Liver (tissue), 9 donors: Measurements from ENCODE around the gene PDZD8. TPM values are rescaled to one million over a fixed set of nuclear protein-coding genes. Genes with fewer than 3 reads are reported as not detected.

Experiments used
- DNase-seq: peaks from one replicate; pipeline ENCODE4 v3.0.0-alpha.2; 2017; ENCODE audit warnings: low spot score
- H3K27ac ChIP-seq, 2 donors: one replicate each; pipeline ENCODE4 v1.7.0; 2013; ENCODE audit warnings: inconsistent platforms in 2 of 2, low read length in 2 of 2, control low read depth in 1 of 2, low read depth in 1 of 2, mild to moderate bottlenecking in 1 of 2
- H3K27me3 ChIP-seq, 4 donors: one replicate each; pipeline versions ENCODE4 v1.6.1 to v1.7.0; 2013; ENCODE audit warnings: low read length in 3 of 4, inconsistent platforms in 1 of 4, mild to moderate bottlenecking in 1 of 4, moderate library complexity in 1 of 4; ENCODE audit not compliant: control insufficient read depth in 4 of 4, insufficient read depth in 4 of 4
- H3K36me3 ChIP-seq, 4 donors: one replicate each; pipeline versions ENCODE4 v1.6.1 to v1.7.0; 2013; ENCODE audit warnings: low read length in 3 of 4, mild to moderate bottlenecking in 3 of 4, low read depth in 1 of 4, moderate library complexity in 1 of 4; ENCODE audit not compliant: control insufficient read depth in 4 of 4, insufficient read depth in 3 of 4
- H3K4me1 ChIP-seq, 4 donors: one replicate each; pipeline versions ENCODE4 v1.6.1 to v1.7.0; 2013; ENCODE audit warnings: low read length in 3 of 4, mild to moderate bottlenecking in 3 of 4, moderate library complexity in 1 of 4; ENCODE audit not compliant: control insufficient read depth in 4 of 4, insufficient read depth in 4 of 4
- H3K4me3 ChIP-seq, 3 donors: one replicate each; pipeline versions ENCODE4 v1.6.1 to v1.7.0; 2013; ENCODE audit warnings: low read length in 3 of 3, control low read depth in 1 of 3, low read depth in 1 of 3, mild to moderate bottlenecking in 1 of 3
- H3K9ac ChIP-seq, 2 donors: one replicate each; pipeline ENCODE4 v1.7.0; 2013; ENCODE audit warnings: low read length in 2 of 2, mild to moderate bottlenecking in 2 of 2, moderate library complexity in 2 of 2, control low read depth in 1 of 2, low read depth in 1 of 2
- H3K9me3 ChIP-seq, 4 donors: one replicate each; pipeline versions ENCODE4 v1.6.1 to v1.7.0; 2013; ENCODE audit warnings: low read length in 3 of 4; ENCODE audit not compliant: control insufficient read depth in 4 of 4
- EGR1 ChIP-seq, 2 donors: IDR thresholded peaks; 2 replicates each; pipeline ENCODE4 v1.6.1; 2016 to 2018; ENCODE audit warnings: antibody characterized with exemption in 2 of 2, low read depth in 2 of 2
- FOXA1 ChIP-seq: IDR thresholded peaks from 2 replicates; pipeline ENCODE4 v1.6.1; 2016; ENCODE audit warnings: antibody characterized with exemption
- FOXA2 ChIP-seq: IDR thresholded peaks from 2 replicates; pipeline ENCODE4 v1.6.1; 2016; ENCODE audit warnings: antibody characterized with exemption
- GABPA ChIP-seq, 2 donors: IDR thresholded peaks in 1 of 2; conservative IDR thresholded peaks in 1 of 2; 2 replicates each; pipeline ENCODE4 v1.6.1; 2016; ENCODE audit warnings: antibody characterized with exemption in 2 of 2, mild to moderate bottlenecking in 1 of 2, moderate library complexity in 1 of 2
- HNF4A ChIP-seq, 2 donors: conservative IDR thresholded peaks; 2 replicates each; pipeline ENCODE4 v1.6.1; 2016; ENCODE audit warnings: antibody characterized with exemption in 2 of 2, mild to moderate bottlenecking in 2 of 2
- HNF4G ChIP-seq: IDR thresholded peaks from 2 replicates; pipeline ENCODE4 v1.6.1; 2016; ENCODE audit warnings: antibody characterized with exemption
- JUND ChIP-seq, 2 donors: IDR thresholded peaks; 2 replicates each; pipeline ENCODE4 v1.6.1; 2016; ENCODE audit warnings: antibody characterized with exemption in 2 of 2
- NR2F2 ChIP-seq: IDR thresholded peaks from 2 replicates; pipeline ENCODE4 v1.6.1; 2016; ENCODE audit warnings: antibody characterized with exemption
- RAD21 ChIP-seq, 2 donors: IDR thresholded peaks; 2 replicates each; pipeline ENCODE4 v1.6.1; 2016; ENCODE audit warnings: antibody characterized with exemption in 2 of 2, mild to moderate bottlenecking in 2 of 2
- RXRA ChIP-seq, 2 donors: IDR thresholded peaks; 2 replicates each; pipeline ENCODE4 v1.6.1; 2017 to 2018; ENCODE audit warnings: antibody characterized with exemption in 2 of 2, mild to moderate bottlenecking in 1 of 2
- SP1 ChIP-seq: IDR thresholded peaks from 2 replicates; pipeline ENCODE4 v1.6.1; 2018; ENCODE audit warnings: antibody characterized with exemption, mild to moderate bottlenecking
- TAF1 ChIP-seq: conservative IDR thresholded peaks from 2 replicates; pipeline ENCODE4 v1.6.1; 2016; ENCODE audit warnings: antibody characterized with exemption, mild to moderate bottlenecking
- WGBS: extraction: QIAGEN DNeasy Blood & Tissue Kit; methylation state at CpG from one replicate; pipeline ENCODE4 v1.1.7; 2013; 5-methylcytosine and 5-hydroxymethylcytosine counted together
- polyA plus RNA-seq, 2 donors: library from polyadenylated mRNA; stranded (reverse) in 1 of 2; unstranded in 1 of 2; fragments of 200-250 nt in 1 of 2; fragments of >200 nt in 1 of 2; fragmentation: Nextera tagmentation in 1 of 2; extraction: Ambion mirVana in 1 of 2; gene quantifications; one replicate each; pipeline versions ENCODE4 v1.2.1 to v1.2.3, GENCODE V29; 2013 to 2015
- total RNA-seq, 2 donors: library from RNA; depleted of rRNA; stranded (reverse); fragments of >200 nt; gene quantifications; one replicate each; pipeline ENCODE4 v1.2.3, GENCODE V29; 2014
- TF ChIP-seq, protein P1 (sequence below): fragments of 150-350 bp; IDR thresholded peaks from 2 replicates; pipeline ENCODE4 v1.5.1; 2017; ENCODE audit warnings: improper control_type of control experiment, low read depth, low read length; ENCODE audit not compliant: missing input control
- TF ChIP-seq, protein P2 (sequence below): IDR thresholded peaks from 2 replicates; pipeline ENCODE4 v1.6.1; 2016; ENCODE audit warnings: antibody characterized with exemption
- TF ChIP-seq, protein P3 (sequence below): IDR thresholded peaks from 2 replicates; pipeline ENCODE4 v1.6.1; 2016; ENCODE audit warnings: antibody characterized with exemption
- TF ChIP-seq, protein P4 (sequence below): IDR thresholded peaks from 2 replicates; pipeline ENCODE4 v1.6.1; 2016; ENCODE audit warnings: antibody characterized with exemption, mild to moderate bottlenecking
- donor health status: healthy.
- donor health status: healthy.
- donor health status: healthy.
- donor health status: healthy.
- donor health status: healthy.

Gene PDZD8
- total and polyA plus RNA-seq, 4 donors, result 9.3 to 38.9 (median 15.1) TPM

DNA sequence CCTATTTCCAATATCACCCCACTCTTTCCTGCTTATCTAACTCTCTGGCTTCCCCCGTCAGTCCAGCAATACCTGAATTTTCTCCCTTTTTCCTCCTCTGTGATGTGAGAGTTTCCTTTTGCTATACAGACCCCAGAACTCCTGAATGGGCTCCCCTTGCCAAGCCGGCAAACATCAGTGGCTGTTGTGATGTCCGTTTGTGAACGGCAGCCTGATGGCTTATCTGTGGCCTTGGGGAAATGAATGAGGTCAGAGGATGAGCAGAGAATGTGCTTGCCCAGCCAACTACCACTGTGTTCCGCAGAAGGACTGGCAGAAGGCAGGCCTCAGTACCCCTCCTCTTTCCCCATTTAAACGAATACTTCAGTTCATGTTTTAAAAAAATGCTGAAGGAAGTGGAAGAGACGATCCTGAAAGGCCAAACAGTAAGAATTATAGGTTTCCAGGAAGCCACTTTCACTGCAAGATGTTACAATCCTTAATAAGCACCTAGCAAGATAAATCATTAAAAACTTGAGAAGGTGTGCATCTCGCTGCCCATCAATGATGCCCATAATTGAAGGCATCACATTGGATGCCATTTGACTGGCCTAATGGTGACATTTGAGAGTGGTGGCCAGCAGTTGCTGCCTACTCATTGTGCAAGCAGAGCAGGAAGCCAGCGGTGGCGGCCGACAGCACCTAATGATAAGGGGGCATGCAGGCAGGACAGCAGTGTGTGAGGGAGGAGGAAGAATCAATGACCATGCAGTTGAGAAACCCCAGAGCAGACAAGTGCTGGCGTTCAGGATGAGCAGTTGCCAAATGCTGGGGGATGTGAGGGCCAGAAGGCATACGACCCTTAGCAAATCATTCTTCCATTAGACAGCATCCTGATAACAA, 102.8 kb downstream of the PDZD8 start:
- TF ChIP-seq HNF4A (conservative IDR thresholded peaks at IDR 0.05) (no peak), HNF4G (no peak), RXRA (IDR thresholded peaks at IDR 0.05) (no peak), GABPA (IDR thresholded peaks at IDR 0.05 in 1 of 2, conservative IDR thresholded peaks at IDR 0.05 in 1 of 2) (no peak), FOXA2 (no peak), RAD21 (IDR thresholded peaks at IDR 0.05) (no peak), JUND (IDR thresholded peaks at IDR 0.05) (no peak), FOXA1 (no peak), EGR1 (IDR thresholded peaks at IDR 0.05; ENCODE audit: low read depth in 2 of 2) (no peak), NR2F2 (no peak), TAF1 (no peak)
- TF ChIP-seq, protein P1, sequence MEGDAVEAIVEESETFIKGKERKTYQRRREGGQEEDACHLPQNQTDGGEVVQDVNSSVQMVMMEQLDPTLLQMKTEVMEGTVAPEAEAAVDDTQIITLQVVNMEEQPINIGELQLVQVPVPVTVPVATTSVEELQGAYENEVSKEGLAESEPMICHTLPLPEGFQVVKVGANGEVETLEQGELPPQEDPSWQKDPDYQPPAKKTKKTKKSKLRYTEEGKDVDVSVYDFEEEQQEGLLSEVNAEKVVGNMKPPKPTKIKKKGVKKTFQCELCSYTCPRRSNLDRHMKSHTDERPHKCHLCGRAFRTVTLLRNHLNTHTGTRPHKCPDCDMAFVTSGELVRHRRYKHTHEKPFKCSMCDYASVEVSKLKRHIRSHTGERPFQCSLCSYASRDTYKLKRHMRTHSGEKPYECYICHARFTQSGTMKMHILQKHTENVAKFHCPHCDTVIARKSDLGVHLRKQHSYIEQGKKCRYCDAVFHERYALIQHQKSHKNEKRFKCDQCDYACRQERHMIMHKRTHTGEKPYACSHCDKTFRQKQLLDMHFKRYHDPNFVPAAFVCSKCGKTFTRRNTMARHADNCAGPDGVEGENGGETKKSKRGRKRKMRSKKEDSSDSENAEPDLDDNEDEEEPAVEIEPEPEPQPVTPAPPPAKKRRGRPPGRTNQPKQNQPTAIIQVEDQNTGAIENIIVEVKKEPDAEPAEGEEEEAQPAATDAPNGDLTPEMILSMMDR, result no peak
- TF ChIP-seq, protein P2, sequence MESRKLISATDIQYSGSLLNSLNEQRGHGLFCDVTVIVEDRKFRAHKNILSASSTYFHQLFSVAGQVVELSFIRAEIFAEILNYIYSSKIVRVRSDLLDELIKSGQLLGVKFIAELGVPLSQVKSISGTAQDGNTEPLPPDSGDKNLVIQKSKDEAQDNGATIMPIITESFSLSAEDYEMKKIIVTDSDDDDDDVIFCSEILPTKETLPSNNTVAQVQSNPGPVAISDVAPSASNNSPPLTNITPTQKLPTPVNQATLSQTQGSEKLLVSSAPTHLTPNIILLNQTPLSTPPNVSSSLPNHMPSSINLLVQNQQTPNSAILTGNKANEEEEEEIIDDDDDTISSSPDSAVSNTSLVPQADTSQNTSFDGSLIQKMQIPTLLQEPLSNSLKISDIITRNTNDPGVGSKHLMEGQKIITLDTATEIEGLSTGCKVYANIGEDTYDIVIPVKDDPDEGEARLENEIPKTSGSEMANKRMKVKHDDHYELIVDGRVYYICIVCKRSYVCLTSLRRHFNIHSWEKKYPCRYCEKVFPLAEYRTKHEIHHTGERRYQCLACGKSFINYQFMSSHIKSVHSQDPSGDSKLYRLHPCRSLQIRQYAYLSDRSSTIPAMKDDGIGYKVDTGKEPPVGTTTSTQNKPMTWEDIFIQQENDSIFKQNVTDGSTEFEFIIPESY, result no peak
- TF ChIP-seq, protein P3, sequence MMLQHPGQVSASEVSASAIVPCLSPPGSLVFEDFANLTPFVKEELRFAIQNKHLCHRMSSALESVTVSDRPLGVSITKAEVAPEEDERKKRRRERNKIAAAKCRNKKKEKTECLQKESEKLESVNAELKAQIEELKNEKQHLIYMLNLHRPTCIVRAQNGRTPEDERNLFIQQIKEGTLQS, result no peak
- no peaks in the 10 kb centered on the region for H3K36me3 ChIP-seq
- no peak overlapping the region for H3K4me3 ChIP-seq
- WGBS, result 61% methylated on average over 13 of the region's 13 CpGs
- H3K4me1 ChIP-seq, result no peaks in the 10 kb centered on the region
- no peaks in the 10 kb centered on the region for H3K27me3 ChIP-seq
- no peak overlapping the region for H3K9ac ChIP-seq
- DNase-seq, result no peak
- H3K9me3 ChIP-seq, result no peaks in the 10 kb centered on the region
- H3K27ac ChIP-seq, result no peak overlapping the region

DNA sequence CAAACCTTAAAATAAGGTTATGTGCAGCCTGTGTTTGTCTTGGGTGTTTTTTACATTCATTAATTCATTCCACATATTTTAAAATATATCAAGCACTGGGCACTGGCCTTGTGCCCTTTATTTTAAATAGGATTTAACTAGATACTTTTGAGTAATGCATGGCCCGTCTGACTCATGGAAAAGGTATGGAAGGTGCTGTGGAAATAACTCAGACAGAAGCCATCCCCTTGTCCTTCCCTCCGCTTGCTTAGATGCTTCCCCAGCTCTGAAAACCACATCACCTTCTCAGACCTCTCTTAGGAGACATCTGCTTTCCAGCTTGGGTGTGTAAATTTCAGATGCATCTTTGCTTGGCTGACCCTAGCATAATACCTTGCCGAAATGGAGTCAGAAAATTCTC, 103.8 kb downstream of the PDZD8 start:
- H3K4me3 ChIP-seq, result no peak overlapping the region
- H3K36me3 ChIP-seq, result no peaks in the 10 kb centered on the region
- H3K4me1 ChIP-seq, result no peaks in the 10 kb centered on the region
- no peaks in the 10 kb centered on the region for H3K27me3 ChIP-seq
- no peak overlapping the region for H3K9ac ChIP-seq
- H3K9me3 ChIP-seq, result no peaks in the 10 kb centered on the region
- DNase-seq, result no peak
- WGBS, result 93% methylated on average over 3 of the region's 3 CpGs
- no peak overlapping the region for H3K27ac ChIP-seq
- TF ChIP-seq HNF4A (conservative IDR thresholded peaks at IDR 0.05) (no peak), EGR1 (IDR thresholded peaks at IDR 0.05; ENCODE audit: low read depth in 2 of 2) (no peak), SP1 (no peak), RAD21 (IDR thresholded peaks at IDR 0.05) (no peak)
- TF ChIP-seq, protein P4, sequence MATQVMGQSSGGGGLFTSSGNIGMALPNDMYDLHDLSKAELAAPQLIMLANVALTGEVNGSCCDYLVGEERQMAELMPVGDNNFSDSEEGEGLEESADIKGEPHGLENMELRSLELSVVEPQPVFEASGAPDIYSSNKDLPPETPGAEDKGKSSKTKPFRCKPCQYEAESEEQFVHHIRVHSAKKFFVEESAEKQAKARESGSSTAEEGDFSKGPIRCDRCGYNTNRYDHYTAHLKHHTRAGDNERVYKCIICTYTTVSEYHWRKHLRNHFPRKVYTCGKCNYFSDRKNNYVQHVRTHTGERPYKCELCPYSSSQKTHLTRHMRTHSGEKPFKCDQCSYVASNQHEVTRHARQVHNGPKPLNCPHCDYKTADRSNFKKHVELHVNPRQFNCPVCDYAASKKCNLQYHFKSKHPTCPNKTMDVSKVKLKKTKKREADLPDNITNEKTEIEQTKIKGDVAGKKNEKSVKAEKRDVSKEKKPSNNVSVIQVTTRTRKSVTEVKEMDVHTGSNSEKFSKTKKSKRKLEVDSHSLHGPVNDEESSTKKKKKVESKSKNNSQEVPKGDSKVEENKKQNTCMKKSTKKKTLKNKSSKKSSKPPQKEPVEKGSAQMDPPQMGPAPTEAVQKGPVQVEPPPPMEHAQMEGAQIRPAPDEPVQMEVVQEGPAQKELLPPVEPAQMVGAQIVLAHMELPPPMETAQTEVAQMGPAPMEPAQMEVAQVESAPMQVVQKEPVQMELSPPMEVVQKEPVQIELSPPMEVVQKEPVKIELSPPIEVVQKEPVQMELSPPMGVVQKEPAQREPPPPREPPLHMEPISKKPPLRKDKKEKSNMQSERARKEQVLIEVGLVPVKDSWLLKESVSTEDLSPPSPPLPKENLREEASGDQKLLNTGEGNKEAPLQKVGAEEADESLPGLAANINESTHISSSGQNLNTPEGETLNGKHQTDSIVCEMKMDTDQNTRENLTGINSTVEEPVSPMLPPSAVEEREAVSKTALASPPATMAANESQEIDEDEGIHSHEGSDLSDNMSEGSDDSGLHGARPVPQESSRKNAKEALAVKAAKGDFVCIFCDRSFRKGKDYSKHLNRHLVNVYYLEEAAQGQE, result no peak
- TF ChIP-seq, protein P2, result no peak
